Measurements from ENCODE around the gene RBM6. TPM values are rescaled to one million over a fixed set of nuclear protein-coding genes. Genes with fewer than 3 reads are reported as not detected.
"Not testable (repeated sequence)": the region's sequence is repeated elsewhere in the genome, so short reads cannot be mapped to it uniquely, and the experiment has no call there.

The RBM6 gene
- total RNA-seq, 1 donor from 2014 or later = 169 TPM

GRCh38 chr3:50057756-50058155 lies 117.8 kb downstream of the RBM6 start:
- peaks cover 3% of the 10 kb centered on the region for H3K9me3 Mint-ChIP-seq (ENCODE audit: unreplicated experiment)
- peaks cover 3% of the 10 kb centered on the region for H3K36me3 Mint-ChIP-seq (ENCODE audit: unreplicated experiment)

GRCh38 chr3:50068134-50068533 lies 128.2 kb downstream of the RBM6 start:
- TF ChIP-seq CTCF (IDR thresholded peaks at IDR 0.05; ENCODE audit: partially characterized antibody, unreplicated experiment) = no peak
- no peak overlapping the region for H3K4me3 Mint-ChIP-seq (ENCODE audit: unreplicated experiment)
- H3K27ac Mint-ChIP-seq (ENCODE audit: unreplicated experiment) = no peak overlapping the region
- peaks cover 13% of the 10 kb centered on the region for H3K36me3 Mint-ChIP-seq (ENCODE audit: unreplicated experiment)
- DNase-seq = no peak
- peaks cover 4% of the 10 kb centered on the region for H3K9me3 Mint-ChIP-seq (ENCODE audit: unreplicated experiment)
- H3K4me1 Mint-ChIP-seq (ENCODE audit: low read depth, unreplicated experiment) = no peaks in the 10 kb centered on the region
- peaks cover 2% of the 10 kb centered on the region for H3K27me3 Mint-ChIP-seq (ENCODE audit: unreplicated experiment)

More at GRCh38 chr3:50057756-50058155, 117.8 kb downstream of the RBM6 start:
- TF ChIP-seq CTCF (IDR thresholded peaks at IDR 0.05; ENCODE audit: partially characterized antibody, unreplicated experiment) = no peak
- H3K27ac Mint-ChIP-seq (ENCODE audit: unreplicated experiment) = no peak overlapping the region
- DNase-seq = no peak
- H3K4me3 Mint-ChIP-seq (ENCODE audit: unreplicated experiment) = no peak overlapping the region
- no peaks in the 10 kb centered on the region for H3K27me3 Mint-ChIP-seq (ENCODE audit: unreplicated experiment)
- H3K4me1 Mint-ChIP-seq (ENCODE audit: low read depth, unreplicated experiment) = peaks cover 3% of the 10 kb centered on the region

GRCh38 chr3:50078091-50078490 lies 138.1 kb downstream of the RBM6 start:
- H3K4me1 Mint-ChIP-seq (ENCODE audit: low read depth, unreplicated experiment) = peaks cover 7% of the 10 kb centered on the region
- peaks cover under 1% of the 10 kb centered on the region for H3K36me3 Mint-ChIP-seq (ENCODE audit: unreplicated experiment)
- peaks cover 3% of the 10 kb centered on the region for H3K27me3 Mint-ChIP-seq (ENCODE audit: unreplicated experiment)
- no peak overlapping the region for H3K27ac Mint-ChIP-seq (ENCODE audit: unreplicated experiment)
- TF ChIP-seq CTCF (IDR thresholded peaks at IDR 0.05; ENCODE audit: partially characterized antibody, unreplicated experiment) = no peak
- no peak for DNase-seq
- peaks cover 8% of the 10 kb centered on the region for H3K9me3 Mint-ChIP-seq (ENCODE audit: unreplicated experiment)
- no peak overlapping the region for H3K4me3 Mint-ChIP-seq (ENCODE audit: unreplicated experiment)

GRCh38 chr3:50078622-50079021 lies 138.7 kb downstream of the RBM6 start:
- Mint-ChIP-seq H3K4me3 (ENCODE audit: unreplicated experiment) (no peak overlapping the region), H3K9me3 (ENCODE audit: unreplicated experiment) (peaks cover 10% of the 10 kb centered on the region)

GRCh38 chr3:50084951-50085350 lies 145.0 kb downstream of the RBM6 start:
- not testable (repeated sequence) for DNase-seq; H3K4me1 Mint-ChIP-seq (ENCODE audit: low read depth, unreplicated experiment); H3K36me3 Mint-ChIP-seq (ENCODE audit: unreplicated experiment); H3K4me3 Mint-ChIP-seq (ENCODE audit: unreplicated experiment); H3K27ac Mint-ChIP-seq (ENCODE audit: unreplicated experiment)
- Mint-ChIP-seq H3K9me3 (ENCODE audit: unreplicated experiment) (peaks cover 15% of the 10 kb centered on the region), H3K27me3 (ENCODE audit: unreplicated experiment) (peaks cover 10% of the 10 kb centered on the region)

More at GRCh38 chr3:50078622-50079021, 138.7 kb downstream of the RBM6 start:
- TF ChIP-seq CTCF (IDR thresholded peaks at IDR 0.05; ENCODE audit: partially characterized antibody, unreplicated experiment) = no peak
- no peak for DNase-seq
- peaks cover 10% of the 10 kb centered on the region for H3K4me1 Mint-ChIP-seq (ENCODE audit: low read depth, unreplicated experiment)
- H3K27ac Mint-ChIP-seq (ENCODE audit: unreplicated experiment) = no peak overlapping the region
- no peaks in the 10 kb centered on the region for H3K36me3 Mint-ChIP-seq (ENCODE audit: unreplicated experiment)
- peaks cover 5% of the 10 kb centered on the region for H3K27me3 Mint-ChIP-seq (ENCODE audit: unreplicated experiment)
